Panc1 (cell line): ENCODE results near the gene ARHGEF28. TPM values are rescaled to one million over a fixed set of nuclear protein-coding genes. Genes with fewer than 3 reads are reported as not detected.

ENCODE experiments used
- ATAC-seq: fragments of 200-7000 bp; cut with Tn5 transposase; 2 replicates; pipeline ENCODE4 v1.9.1; 2020; ENCODE audit warnings: mild to moderate bottlenecking, moderate library complexity
- BruUV-seq: library from RNA; stranded (reverse); fragments of 400-500 nt; replicated peaks from 2 replicates; lab custom pipeline; 2021; lab: Mats Ljungman, UMichigan
- CTCF ChIA-PET: fragments of 300-600 bp; sonication (Branson Sonifier 250); formaldehyde crosslinking; loops from one replicate; lab custom pipeline; 2022; ENCODE audit warnings: antibody characterized with exemption; lab: Charles Lee
- POLR2A ChIA-PET: fragments of 300-600 bp; sonication (Branson Sonifier 250); formaldehyde crosslinking; loops from one replicate; lab custom pipeline; 2022; ENCODE audit warnings: antibody characterized with exemption; lab: Charles Lee
- DNase-seq: peaks from one replicate; pipeline ENCODE4 v3.0.0-alpha.2; 2010; ENCODE audit warnings: low read depth, low spot score
- H3K27ac ChIP-seq: 2 replicates; pipeline ENCODE4 v1.5.1; 2011; ENCODE audit warnings: mild to moderate bottlenecking, low read length, inconsistent platforms
- H3K27me3 ChIP-seq: fragments of 200-500 bp; sonication (Bioruptor generic); 2 replicates; pipeline ENCODE4 v1.6.0; 2014; ENCODE audit warnings: low read length, inconsistent platforms; ENCODE audit not compliant: control insufficient read depth, insufficient read depth
- H3K36me3 ChIP-seq: fragments of 200-500 bp; sonication (Bioruptor generic); 2 replicates; pipeline ENCODE4 v1.5.1; 2014; ENCODE audit warnings: inconsistent platforms, mild to moderate bottlenecking, low read length, moderate library complexity; ENCODE audit not compliant: control insufficient read depth, insufficient read depth
- H3K4me1 ChIP-seq: 2 replicates; pipeline ENCODE4 v1.5.1; 2011; ENCODE audit warnings: inconsistent platforms, mild to moderate bottlenecking, low read length, moderate library complexity; ENCODE audit not compliant: control insufficient read depth, insufficient read depth
- H3K4me3 ChIP-seq, 2 experiments: 2 replicates each; pipeline ENCODE4 v1.5.1; 2011 to 2012; ENCODE audit warnings: low read depth in 2 of 2, low read length in 2 of 2, mild to moderate bottlenecking in 2 of 2, inconsistent platforms in 1 of 2, moderate library complexity in 1 of 2
- H3K9me3 ChIP-seq: fragments of 200-500 bp; sonication (Bioruptor generic); 2 replicates; pipeline ENCODE4 v1.5.1; 2014; ENCODE audit warnings: low read depth, mild to moderate bottlenecking, inconsistent platforms, low read length, moderate library complexity; ENCODE audit not compliant: control insufficient read depth, insufficient read depth
- CTCF ChIP-seq: fragments of 450-650 bp; IDR thresholded peaks from 2 replicates; pipeline ENCODE4 v1.5.1; 2017; ENCODE audit warnings: mild to moderate bottlenecking
- POLR2AphosphoS5 ChIP-seq: IDR thresholded peaks from 2 replicates; pipeline ENCODE4 v1.6.1; 2012; ENCODE audit warnings: mild to moderate bottlenecking, low read depth, low read length, moderate library complexity
- REST ChIP-seq, 2 experiments: IDR thresholded peaks; 2 replicates each; pipeline ENCODE4 v1.6.1; 2011 to 2012; ENCODE audit warnings: low read depth in 2 of 2, control low read depth in 1 of 2, low read length in 1 of 2, mild to moderate bottlenecking in 1 of 2, moderate library complexity in 1 of 2; ENCODE audit not compliant: insufficient read depth in 1 of 2
- SIN3A ChIP-seq: IDR thresholded peaks from 2 replicates; pipeline ENCODE4 v1.6.1; 2012; ENCODE audit warnings: low read depth, mild to moderate bottlenecking, low read length, moderate library complexity, borderline replicate concordance; ENCODE audit not compliant: insufficient read depth
- TCF7L2 ChIP-seq: IDR thresholded peaks from 2 replicates; pipeline ENCODE4 v1.6.1; 2011; ENCODE audit warnings: mild to moderate bottlenecking, low read depth, low read length, inconsistent platforms
- in situ Hi-C: cut with HindIII; loops from 2 replicates; pipeline ENCODE4 v1.10.0; 2016; ENCODE audit warnings: low sequenced_read_pairs, low pct_unique_long_range_greater_than_20kb
- intact Hi-C: fragments of 100-400 bp; cut with micrococcal nuclease; formaldehyde crosslinking; loops from one replicate; pipeline ENCODE4 v1.10.0; 2022; ENCODE audit not compliant: unreplicated experiment
- total RNA-seq: library from RNA; stranded (reverse); gene quantifications from one replicate; pipeline ENCODE4 v1.2.1, GENCODE V29; 2021; ENCODE audit not compliant: unreplicated experiment

The ARHGEF28 gene
- total RNA-seq, 1 experiment from 2014 or later = 34.8 TPM

GRCh38 chr5:73739650-73740049 is 113.7 kb downstream of the ARHGEF28 start:
- peaks cover 5% of the 10 kb centered on the region; the same call in 1 of the 2 replicates for H3K4me1 ChIP-seq

GRCh38 chr5:73740274-73740790 is 114.3 kb downstream of the ARHGEF28 start:
- Histone ChIP-seq H3K4me1 (peaks cover 3% of the 10 kb centered on the region; the same call in 1 of the 2 replicates), H3K9me3 (no peaks in the 10 kb centered on the region), H3K36me3 (no peaks in the 10 kb centered on the region), H3K27me3 (no peaks in the 10 kb centered on the region), H3K27ac (no peak overlapping the region), H3K4me3 (no peak overlapping the region)
- no peak for TF ChIP-seq TCF7L2
- TF ChIP-seq SIN3A = no peak
- TF ChIP-seq CTCF = no peak
- TF ChIP-seq POLR2AphosphoS5 = no peak
- no peak for TF ChIP-seq REST (IDR thresholded peaks at IDR 0.05; ENCODE audit: insufficient read depth in 1 of 2, low read depth in 2 of 2, low read length in 1 of 2)
- DNase-seq (no peak), ATAC-seq (no peak)
- in situ Hi-C loops (no loop called here), intact Hi-C loops (no loop called here)
- ChIA-PET CTCF (no interaction called here), POLR2A (interaction anchor here (0.6 kb wide), 1 partner anchor 8 kb away, joined by 3 read pairs; no protein-coding TSS in a partner anchor)
- BruUV-seq = no TSS peak

More at GRCh38 chr5:73739650-73740049, 113.7 kb downstream of the ARHGEF28 start:
- CTCF ChIA-PET = no interaction called here
- BruUV-seq = no TSS peak
- H3K4me3 ChIP-seq = no peak overlapping the region
- DNase-seq (no peak), ATAC-seq (no peak)
- H3K27ac ChIP-seq = no peak overlapping the region
- intact Hi-C loops (no loop called here), in situ Hi-C loops (no loop called here)
- H3K9me3 ChIP-seq = no peaks in the 10 kb centered on the region
- no peaks in the 10 kb centered on the region for H3K27me3 ChIP-seq
- H3K36me3 ChIP-seq = no peaks in the 10 kb centered on the region
- TF ChIP-seq POLR2AphosphoS5 (no peak), REST (IDR thresholded peaks at IDR 0.05; ENCODE audit: insufficient read depth in 1 of 2, low read depth in 2 of 2, low read length in 1 of 2) (no peak), SIN3A (no peak), CTCF (no peak), TCF7L2 (no peak)
- POLR2A ChIA-PET = interaction anchor here (0.7 kb wide), 1 partner anchor 96 kb away, joined by 10 read pairs; no protein-coding TSS in a partner anchor
